Epithelial cell of proximal tubule (primary cell): ENCODE data around the gene AKT3. TPM values are rescaled to one million over a fixed set of nuclear protein-coding genes. Genes with fewer than 3 reads are reported as not detected.

Experiments used
- DNase-seq: peaks from one replicate; pipeline ENCODE4 v3.0.0-alpha.2; 2011; ENCODE audit warnings: low read depth
- H3K4me3 ChIP-seq: 2 replicates; pipeline ENCODE4 v1.5.1; 2011; ENCODE audit warnings: low read depth, mild to moderate bottlenecking, low read length
- total RNA-seq: library from RNA; depleted of rRNA; stranded (reverse); fragments of >200 nt; gene quantifications from 2 replicates; pipeline ENCODE4 v1.2.3, GENCODE V29; 2015
- TF ChIP-seq, protein P1 (sequence below): conservative IDR thresholded peaks from 2 replicates; pipeline ENCODE4 v1.5.1; 2012; ENCODE audit warnings: low read depth, mild to moderate bottlenecking, low read length

Gene AKT3
- total RNA-seq = 10.2 and 12.2 TPM in 2 replicates

DNA sequence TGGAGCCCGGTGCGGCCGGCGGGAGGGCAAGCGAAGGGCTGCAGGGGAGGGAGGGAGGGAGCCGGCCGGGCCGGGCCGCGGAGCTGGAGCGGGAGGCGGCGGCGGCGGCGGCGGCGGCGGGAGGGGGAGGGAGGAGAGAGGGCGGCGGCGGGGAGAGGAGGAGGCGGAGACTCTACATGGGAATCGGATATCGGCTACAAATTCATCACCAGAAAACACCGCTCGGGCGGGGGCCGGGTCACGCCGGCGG is at the start of gene AKT3:
Gene AKT3 (minus strand): TSS at position 42 of the 250 bp plus-strand sequence. CDS start 7,073 bp downstream, outside the sequence.
- H3K4me3 ChIP-seq = peak within 1 kb of the TSS; percentile 77
- TF ChIP-seq, protein P1, sequence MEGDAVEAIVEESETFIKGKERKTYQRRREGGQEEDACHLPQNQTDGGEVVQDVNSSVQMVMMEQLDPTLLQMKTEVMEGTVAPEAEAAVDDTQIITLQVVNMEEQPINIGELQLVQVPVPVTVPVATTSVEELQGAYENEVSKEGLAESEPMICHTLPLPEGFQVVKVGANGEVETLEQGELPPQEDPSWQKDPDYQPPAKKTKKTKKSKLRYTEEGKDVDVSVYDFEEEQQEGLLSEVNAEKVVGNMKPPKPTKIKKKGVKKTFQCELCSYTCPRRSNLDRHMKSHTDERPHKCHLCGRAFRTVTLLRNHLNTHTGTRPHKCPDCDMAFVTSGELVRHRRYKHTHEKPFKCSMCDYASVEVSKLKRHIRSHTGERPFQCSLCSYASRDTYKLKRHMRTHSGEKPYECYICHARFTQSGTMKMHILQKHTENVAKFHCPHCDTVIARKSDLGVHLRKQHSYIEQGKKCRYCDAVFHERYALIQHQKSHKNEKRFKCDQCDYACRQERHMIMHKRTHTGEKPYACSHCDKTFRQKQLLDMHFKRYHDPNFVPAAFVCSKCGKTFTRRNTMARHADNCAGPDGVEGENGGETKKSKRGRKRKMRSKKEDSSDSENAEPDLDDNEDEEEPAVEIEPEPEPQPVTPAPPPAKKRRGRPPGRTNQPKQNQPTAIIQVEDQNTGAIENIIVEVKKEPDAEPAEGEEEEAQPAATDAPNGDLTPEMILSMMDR = no peak
- DNase-seq = no peak

DNA sequence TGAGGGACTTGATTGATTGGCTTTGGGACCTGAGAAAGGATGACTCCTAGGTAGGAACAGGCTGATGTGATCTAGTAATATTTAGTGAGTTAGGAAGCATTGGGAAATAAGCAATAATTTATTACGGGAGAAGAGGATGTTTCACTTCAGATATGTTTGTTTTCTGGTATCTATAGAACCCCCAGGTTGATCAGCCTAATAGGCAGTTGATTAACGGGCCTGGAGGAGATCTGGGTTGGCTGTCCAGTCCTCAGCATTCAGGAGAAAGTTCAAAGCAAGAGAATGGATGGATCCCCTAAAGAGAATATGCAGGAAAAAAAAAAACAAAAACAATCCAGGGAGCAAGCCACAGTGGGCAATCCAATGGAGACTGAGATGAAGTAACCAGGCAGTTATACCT is 48.2 kb upstream of the AKT3 start:
- H3K4me3 ChIP-seq = no peak overlapping the region
- no peak for DNase-seq
- TF ChIP-seq, protein P1 = no peak

DNA sequence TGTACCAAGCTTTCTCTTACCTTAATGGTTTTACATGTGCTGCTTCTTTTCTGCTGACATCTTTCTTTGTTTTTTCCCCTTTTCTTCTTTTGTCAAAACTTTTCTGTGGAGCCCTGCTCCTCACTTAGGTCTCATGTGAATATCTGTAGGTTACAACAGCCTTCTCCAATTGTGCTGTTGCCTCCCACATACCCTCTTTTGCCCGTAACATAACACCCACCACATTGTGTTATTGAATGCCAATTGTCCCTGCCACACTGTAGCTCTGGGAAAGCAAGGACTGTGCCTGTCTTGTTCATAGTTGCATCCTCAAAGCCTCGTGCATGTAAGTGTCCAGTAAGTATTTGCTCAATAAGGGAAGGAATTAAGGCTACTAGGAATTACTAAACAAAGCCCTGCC is 46.3 kb upstream of the AKT3 start:
- TF ChIP-seq, protein P1 = no peak
- no peak for DNase-seq
- H3K4me3 ChIP-seq = no peak overlapping the region

DNA sequence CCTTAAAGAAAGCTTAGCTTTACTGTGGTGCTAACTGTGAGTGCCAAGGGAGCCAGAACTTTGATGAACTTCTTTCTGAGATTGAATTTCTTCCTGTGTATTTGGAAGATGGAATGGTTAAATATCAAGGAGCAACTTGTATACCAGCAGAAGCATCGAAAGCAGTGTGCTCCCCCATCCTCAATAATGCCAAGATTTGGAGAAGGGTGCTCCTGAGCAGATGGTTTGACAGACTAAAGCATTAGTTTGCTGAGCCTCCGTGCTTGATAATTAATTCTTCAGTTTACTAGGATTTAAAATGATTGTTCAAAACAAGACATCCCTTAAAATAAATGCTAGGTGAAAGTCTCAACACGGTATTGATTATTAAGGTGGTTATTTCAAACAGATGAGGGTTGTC is 42.4 kb upstream of the AKT3 start:
- H3K4me3 ChIP-seq = no peak overlapping the region
- TF ChIP-seq, protein P1 = no peak
- DNase-seq = no peak

DNA sequence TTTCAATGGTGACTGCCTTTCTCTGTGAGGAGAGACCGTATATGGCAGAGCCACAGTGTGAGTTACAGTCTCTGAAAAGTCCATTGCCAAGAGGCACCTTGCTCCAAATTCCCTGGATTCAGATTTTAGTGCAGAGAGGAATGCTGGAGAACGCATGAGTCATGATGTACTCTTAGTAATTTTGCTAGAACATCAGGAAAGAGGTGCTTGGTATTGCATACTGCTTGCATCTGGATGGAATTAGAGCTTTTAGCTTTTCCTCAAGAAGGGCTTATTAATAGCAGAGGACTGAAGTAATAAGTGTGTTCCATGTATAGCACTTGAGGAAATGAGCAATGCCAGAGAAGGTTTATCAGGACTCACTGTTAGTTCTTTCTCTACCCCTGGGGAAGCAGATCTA is 40.5 kb upstream of the AKT3 start:
- DNase-seq = no peak
- TF ChIP-seq, protein P1 = no peak
- H3K4me3 ChIP-seq = no peak overlapping the region

DNA sequence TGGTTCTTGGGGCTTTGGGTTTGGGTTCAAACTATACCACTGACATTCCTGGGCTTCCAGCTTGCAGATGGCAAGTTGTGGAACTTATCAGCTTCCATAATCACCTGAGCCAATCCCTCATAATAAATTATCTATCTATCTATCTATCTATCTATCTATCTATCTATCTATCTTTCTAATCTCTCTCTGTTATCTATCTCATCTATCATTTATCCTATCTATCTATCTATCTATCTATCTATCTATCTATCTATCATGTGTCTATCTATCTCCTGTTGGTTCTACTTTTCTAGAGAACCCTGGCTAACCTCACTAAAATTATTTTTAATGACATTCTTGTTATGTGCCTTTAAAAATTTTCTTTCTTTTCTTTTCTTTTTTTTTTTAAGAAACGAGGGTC is 35.8 kb upstream of the AKT3 start:
- no peak for DNase-seq
- TF ChIP-seq, protein P1 = no peak
- no peak overlapping the region for H3K4me3 ChIP-seq

DNA sequence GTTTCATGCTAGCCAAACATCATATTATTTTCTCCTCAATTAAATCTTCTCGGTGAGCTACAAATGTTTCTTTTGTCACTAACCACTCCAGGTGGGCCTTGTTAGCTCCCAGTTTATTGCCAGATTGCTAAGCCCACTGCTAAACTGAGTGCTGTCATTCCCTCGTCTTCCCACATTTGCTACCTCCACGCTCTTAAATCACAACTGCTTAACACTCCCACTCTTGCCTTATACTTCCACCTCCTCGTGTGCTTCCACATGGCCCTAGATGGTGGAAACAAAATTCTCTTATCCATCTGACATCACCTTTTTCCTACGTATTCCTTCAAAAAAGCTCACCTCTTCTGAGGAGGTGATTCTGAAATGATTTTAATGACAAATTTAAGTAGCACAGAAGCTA is 34.6 kb upstream of the AKT3 start:
- TF ChIP-seq, protein P1 = no peak
- H3K4me3 ChIP-seq = no peak overlapping the region
- no peak for DNase-seq
